GM12874 (cell line): ENCODE results near the gene PRPF40B.

ENCODE experiments used
- CTCF ChIP-seq: IDR thresholded peaks from 2 replicates; pipeline ENCODE4 v1.5.1; 2011; ENCODE audit warnings: low read depth, mild to moderate bottlenecking, control low read depth, low read length, moderate library complexity; ENCODE audit not compliant: insufficient read depth

PRPF40B gene

GRCh38 chr12:49655595-49656236, 32.4 kb downstream of the PRPF40B start:
- no peak for TF ChIP-seq CTCF

GRCh38 chr12:49658276-49658675, 34.9 kb downstream of the PRPF40B start:
- no peak for TF ChIP-seq CTCF

GRCh38 chr12:49659753-49660152, 36.4 kb downstream of the PRPF40B start:
- no peak for TF ChIP-seq CTCF

GRCh38 chr12:49661191-49661590, 37.8 kb downstream of the PRPF40B start:
- TF ChIP-seq CTCF, result no peak

- no peak for TF ChIP-seq CTCF
Measured at GRCh38 chr12:49661746-49662145, 38.4 kb downstream of the PRPF40B start.

- no peak for TF ChIP-seq CTCF
Measured at GRCh38 chr12:49662998-49663843, 39.9 kb downstream of the PRPF40B start.

GRCh38 chr12:49664167-49664566, 40.8 kb downstream of the PRPF40B start:
- no peak for TF ChIP-seq CTCF
